Gastrocnemius medialis (tissue), 4 donors: ENCODE data around the gene CD8A. TPM values are rescaled to one million over a fixed set of nuclear protein-coding genes. Genes with fewer than 3 reads are reported as not detected.
A peak's percentile ranks its signal among the peaks of the same experiment; 100 is the strongest.
"Not testable (repeated sequence)": the region's sequence is repeated elsewhere in the genome, so short reads cannot be mapped to it uniquely, and the experiment has no call there.

Experiments
- ATAC-seq, 2 donors: fragments of 150-250 bp; one replicate each; pipeline ENCODE4 v1.9.1; 2016
- DNase-seq, 2 donors: peaks; one replicate each; pipeline ENCODE4 v3.0.0-alpha.2; 2019
- H3K27ac ChIP-seq, 4 donors: fragments of 200-600 bp; sonication (generic); 1 replicate in 1 of 4; 2 replicates in 3 of 4; pipeline ENCODE4 v1.5.1; 2016 to 2018; ENCODE audit warnings: mild to moderate bottlenecking in 2 of 4, moderate library complexity in 1 of 4
- H3K27me3 ChIP-seq, 3 donors: fragments of 200-600 bp; sonication (generic) in 2 of 3; 1 replicate in 1 of 3; 2 replicates in 2 of 3; pipeline versions ENCODE4 v1.5.1 to v1.6.0; 2016 to 2019; ENCODE audit warnings: mild to moderate bottlenecking in 1 of 3, moderate library complexity in 1 of 3
- H3K36me3 ChIP-seq, 2 donors: fragments of 200-600 bp; sonication (generic) in 1 of 2; one replicate each; pipeline ENCODE4 v1.5.1; 2017 to 2018
- H3K4me1 ChIP-seq, 2 donors: fragments of 200-600 bp; sonication (generic) in 1 of 2; one replicate each; pipeline ENCODE4 v1.5.1; 2016 to 2017; ENCODE audit warnings: mild to moderate bottlenecking in 2 of 2
- H3K4me3 ChIP-seq, 4 donors: fragments of 200-600 bp; sonication (generic) in 3 of 4; 1 replicate in 1 of 4; 2 replicates in 3 of 4; pipeline ENCODE4 v1.5.1; 2016 to 2019; ENCODE audit warnings: mild to moderate bottlenecking in 2 of 4
- H3K9me3 ChIP-seq, 3 donors: fragments of 200-600 bp; sonication (generic) in 2 of 3; 1 replicate in 1 of 3; 2 replicates in 2 of 3; pipeline ENCODE4 v1.5.1; 2016 to 2019
- POLR2A ChIP-seq, 2 donors: fragments of 450-650 bp; IDR thresholded peaks; one replicate each; pipeline ENCODE4 v1.6.1; 2017; ENCODE audit warnings: antibody characterized with exemption in 2 of 2, mild to moderate bottlenecking in 2 of 2, moderate library complexity in 2 of 2
- in situ Hi-C, 4 donors: fragments of 200-750 bp; cut with MboI; loops; one replicate each; pipeline versions ENCODE4 v1.15.0 to v1.8.0; 2017; ENCODE audit warnings: low sequenced_read_pairs in 4 of 4
- intact Hi-C: fragments of 100-400 bp; cut with DNase I; formaldehyde crosslinking; loops from one replicate; pipeline ENCODE4 v1.15.1; 2023; ENCODE audit warnings: low total_unique reads
- total RNA-seq, 4 donors: library from RNA; depleted of rRNA; stranded (reverse); fragments of >200 nt; gene quantifications; one replicate each; pipeline versions ENCODE4 v1.1.0 to v1.2.3, GENCODE V29; 2016
- TF ChIP-seq, protein P1 (sequence below), 5 experiments: fragments of 450-650 bp in 3 of 5; fragments of 200-600 bp in 2 of 5; sonication (generic) in 2 of 5; IDR thresholded peaks in 4 of 5; conservative IDR thresholded peaks in 1 of 5; 1 replicate in 4 of 5; 2 replicates in 1 of 5; pipeline ENCODE4 v1.5.1; 2016 to 2019; ENCODE audit warnings: antibody characterized with exemption in 5 of 5, mild to moderate bottlenecking in 3 of 5, moderate library complexity in 3 of 5

CD8A gene
- total RNA-seq, result under 1 TPM in 3 of 4 donors, not detected in 1; 0.16 to 0.32 (median 0.31) TPM

GRCh38 chr2:86790676-86791572 is at the start of gene CD8A:
TSS of gene CD8A (minus strand) at chr2:86790913. CDS start at chr2:86790825, 88 bp downstream.
- Histone ChIP-seq H3K9me3 (no peaks in the 10 kb centered on the region), H3K27me3 (peaks cover 54 to 74% (median 59%) of the 10 kb centered on the region in 3 donors), H3K27ac (no peak within 1 kb of the TSS), H3K36me3 (no peaks in the 10 kb centered on the region), H3K4me3 (peak within 1 kb of the TSS; percentile 13 to 27 (median 16)), H3K4me1 (peaks cover 7 to 17% of the 10 kb centered on the region in 2 donors)
- no peak for DNase-seq
- in situ Hi-C loops, result no loop called here
- ATAC-seq, result no peak
- TF ChIP-seq, protein P1, sequence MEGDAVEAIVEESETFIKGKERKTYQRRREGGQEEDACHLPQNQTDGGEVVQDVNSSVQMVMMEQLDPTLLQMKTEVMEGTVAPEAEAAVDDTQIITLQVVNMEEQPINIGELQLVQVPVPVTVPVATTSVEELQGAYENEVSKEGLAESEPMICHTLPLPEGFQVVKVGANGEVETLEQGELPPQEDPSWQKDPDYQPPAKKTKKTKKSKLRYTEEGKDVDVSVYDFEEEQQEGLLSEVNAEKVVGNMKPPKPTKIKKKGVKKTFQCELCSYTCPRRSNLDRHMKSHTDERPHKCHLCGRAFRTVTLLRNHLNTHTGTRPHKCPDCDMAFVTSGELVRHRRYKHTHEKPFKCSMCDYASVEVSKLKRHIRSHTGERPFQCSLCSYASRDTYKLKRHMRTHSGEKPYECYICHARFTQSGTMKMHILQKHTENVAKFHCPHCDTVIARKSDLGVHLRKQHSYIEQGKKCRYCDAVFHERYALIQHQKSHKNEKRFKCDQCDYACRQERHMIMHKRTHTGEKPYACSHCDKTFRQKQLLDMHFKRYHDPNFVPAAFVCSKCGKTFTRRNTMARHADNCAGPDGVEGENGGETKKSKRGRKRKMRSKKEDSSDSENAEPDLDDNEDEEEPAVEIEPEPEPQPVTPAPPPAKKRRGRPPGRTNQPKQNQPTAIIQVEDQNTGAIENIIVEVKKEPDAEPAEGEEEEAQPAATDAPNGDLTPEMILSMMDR (IDR thresholded peaks at IDR 0.05 in 4 of 5, conservative IDR thresholded peaks at IDR 0.05 in 1 of 5), result no peak
- no peak for TF ChIP-seq POLR2A (IDR thresholded peaks at IDR 0.05)
- intact Hi-C loops, result no loop called here

GRCh38 chr2:86839871-86840548 is 49.3 kb upstream of the CD8A start:
- intact Hi-C loops, H3K4me1 ChIP-seq: not testable (repeated sequence)

GRCh38 chr2:86839455-86839854 is 48.7 kb upstream of the CD8A start:
- H3K4me1 ChIP-seq, in situ Hi-C loops, H3K27me3 ChIP-seq, H3K27ac ChIP-seq, H3K4me3 ChIP-seq, ATAC-seq, H3K36me3 ChIP-seq, H3K9me3 ChIP-seq, intact Hi-C loops, DNase-seq: not testable (repeated sequence)

More at GRCh38 chr2:86839871-86840548, 49.3 kb upstream of the CD8A start:
- in situ Hi-C loops, H3K36me3 ChIP-seq, ATAC-seq, H3K27ac ChIP-seq, H3K9me3 ChIP-seq, H3K4me3 ChIP-seq, DNase-seq, H3K27me3 ChIP-seq: not testable (repeated sequence)

GRCh38 chr2:86837714-86838113 is 47.0 kb upstream of the CD8A start:
- ATAC-seq, intact Hi-C loops: not testable (repeated sequence)

GRCh38 chr2:86836915-86837695 is 46.4 kb upstream of the CD8A start:
- H3K4me1 ChIP-seq, H3K27me3 ChIP-seq, H3K9me3 ChIP-seq, intact Hi-C loops, H3K36me3 ChIP-seq, in situ Hi-C loops: not testable (repeated sequence)
- DNase-seq (peak; percentile 68 to 85), ATAC-seq (peak; percentile 99 to 100)
- Histone ChIP-seq H3K27ac (peak overlapping the region in 2 of 4 donors; percentile 57 to 61), H3K4me3 (peak overlapping the region in 2 of 4 donors; percentile 30 to 43)

More at GRCh38 chr2:86837714-86838113, 47.0 kb upstream of the CD8A start:
- H3K9me3 ChIP-seq, H3K36me3 ChIP-seq, H3K4me3 ChIP-seq, H3K4me1 ChIP-seq, DNase-seq, H3K27me3 ChIP-seq, in situ Hi-C loops: not testable (repeated sequence)
- H3K27ac ChIP-seq, result peak overlapping the region in 1 of 4 donors; percentile 61

- ATAC-seq, in situ Hi-C loops, H3K4me3 ChIP-seq, H3K9me3 ChIP-seq, H3K27me3 ChIP-seq, intact Hi-C loops, H3K36me3 ChIP-seq, H3K4me1 ChIP-seq, H3K27ac ChIP-seq, DNase-seq: not testable (repeated sequence)
Measured at GRCh38 chr2:86835548-86835889, 44.8 kb upstream of the CD8A start.
